Mammary epithelial cell (primary cell): ENCODE results near the gene TUSC2.

Experiments used
- CTCF ChIP-seq, 2 donors: IDR thresholded peaks in 1 of 2; conservative IDR thresholded peaks in 1 of 2; 2 replicates each; pipeline ENCODE4 v1.5.1; 2011 to 2012; ENCODE audit warnings: inconsistent platforms in 2 of 2, low read length in 2 of 2, mild to moderate bottlenecking in 2 of 2, control low read depth in 1 of 2, low read depth in 1 of 2; ENCODE audit not compliant: insufficient read depth in 1 of 2; ENCODE audit errors: extremely low read depth in 1 of 2
- EZH2 ChIP-seq: IDR thresholded peaks from 2 replicates; pipeline ENCODE4 v1.6.1; 2012; ENCODE audit warnings: low read length, inconsistent platforms, borderline replicate concordance

GRCh38 chr3:50295553-50296431 lies 32.2 kb downstream of the TUSC2 start:
- TF ChIP-seq EZH2 (no peak), CTCF (conservative IDR thresholded peaks at IDR 0.05 in 1 of 2, IDR thresholded peaks at IDR 0.05 in 1 of 2; ENCODE audit: extremely low read depth in 1 of 2, insufficient read depth in 1 of 2, low read depth in 1 of 2, low read length in 2 of 2) (no peak)
